Activated T-cell treated with anti-CD3 and anti-CD28 coated beads, Interleukin-2, amount 50 U/mL, for 1 hour (primary cell): ENCODE data around the gene ZNF132.
"Not testable (repeated sequence)": the region's sequence is repeated elsewhere in the genome, so short reads cannot be mapped to it uniquely, and the experiment has no call there.

Experiments
- DNase-seq: peaks from one replicate; pipeline ENCODE4 v3.0.0-alpha.2; 2020

The ZNF132 gene

DNA sequence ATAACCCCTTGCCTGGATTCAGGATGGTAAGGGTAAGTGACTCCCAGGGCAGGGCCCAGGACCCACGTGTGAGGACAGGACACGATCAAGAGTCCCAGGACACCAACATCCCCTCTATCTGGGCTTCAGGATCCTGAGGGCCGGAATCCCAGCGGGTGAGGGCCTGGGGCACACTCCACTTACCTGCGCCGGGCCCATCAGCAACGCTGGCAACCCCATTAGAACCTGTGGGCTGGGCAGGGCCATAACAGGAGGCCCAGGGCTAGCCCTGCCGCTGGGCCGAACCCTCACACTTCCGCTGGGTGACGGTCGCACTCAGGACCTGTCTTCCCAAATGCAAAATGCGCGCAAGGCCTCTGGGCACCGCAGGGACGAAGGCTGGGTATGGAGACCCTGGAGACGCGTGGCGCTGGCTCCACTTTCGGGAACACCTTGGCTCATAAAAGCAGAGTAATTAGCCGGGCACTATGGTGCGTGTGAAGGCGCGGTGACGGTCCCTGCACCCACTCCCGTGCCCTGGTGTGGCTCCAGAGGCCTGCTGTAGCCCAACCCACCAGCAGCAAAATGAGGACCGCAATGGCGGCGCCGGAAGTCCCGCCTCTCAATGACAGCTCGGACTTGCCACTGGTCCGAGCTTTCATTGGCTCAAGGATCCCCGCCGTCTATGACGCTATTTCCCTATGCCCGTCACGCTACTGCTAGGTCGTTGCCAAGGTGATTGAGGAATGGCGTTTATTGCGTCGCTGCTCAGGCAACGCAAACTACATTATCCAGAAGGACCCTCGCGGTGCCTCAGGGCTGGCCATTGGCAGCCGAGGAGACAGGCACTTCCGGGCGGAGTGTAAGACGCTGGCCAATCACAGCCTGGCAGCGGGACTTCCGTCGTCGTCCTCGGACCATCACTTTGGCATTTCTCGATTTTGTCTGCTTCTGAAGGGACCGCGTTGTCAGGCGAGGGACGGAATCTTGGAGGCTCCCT lies at the start of gene ZNF132:
Gene ZNF132, minus strand, starts transcription at position 578 of the 979 bp plus-strand sequence. Its CDS starts 332 bp downstream, at position 246.
- peak; percentile 91 for DNase-seq

DNA sequence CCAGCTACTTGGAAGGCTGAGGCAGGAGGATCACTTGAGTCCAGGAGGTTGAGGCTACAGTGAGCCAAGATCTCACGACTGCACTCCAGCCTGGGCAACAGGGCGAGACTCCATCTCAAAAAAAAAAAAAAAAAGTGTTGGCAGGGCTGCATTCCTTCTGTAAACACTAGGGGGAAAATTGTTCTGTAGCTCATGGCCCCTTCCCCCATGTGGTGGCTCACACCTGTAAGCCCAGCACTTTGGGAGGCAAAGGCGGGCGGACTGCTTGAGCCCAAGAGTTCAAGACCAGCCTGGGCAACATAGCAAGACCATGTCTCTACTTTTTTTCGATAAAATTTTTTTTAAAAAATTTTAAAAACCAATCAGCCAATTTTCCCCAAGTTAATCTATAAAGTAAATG lies 44.4 kb upstream of the ZNF132 start:
- not testable (repeated sequence) for DNase-seq

DNA sequence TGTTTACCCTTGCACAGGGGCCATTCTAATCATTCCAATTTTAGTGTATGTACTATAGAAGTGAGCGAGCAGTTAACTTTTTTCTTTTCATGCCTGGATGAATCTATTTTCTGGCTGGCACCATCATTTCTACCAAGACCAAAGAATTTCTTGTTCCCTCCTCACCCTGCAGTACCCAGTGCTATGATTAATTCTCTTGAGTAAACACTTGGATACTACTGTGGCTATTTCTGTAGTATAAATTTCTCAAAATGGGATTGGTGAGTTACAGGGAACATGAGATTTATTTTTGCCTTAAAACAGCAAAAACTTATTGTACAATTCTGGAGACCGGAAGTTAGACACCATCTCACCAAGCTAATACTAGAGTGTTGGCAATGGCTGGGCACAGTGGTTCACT lies 43.8 kb upstream of the ZNF132 start:
- DNase-seq: no peak

DNA sequence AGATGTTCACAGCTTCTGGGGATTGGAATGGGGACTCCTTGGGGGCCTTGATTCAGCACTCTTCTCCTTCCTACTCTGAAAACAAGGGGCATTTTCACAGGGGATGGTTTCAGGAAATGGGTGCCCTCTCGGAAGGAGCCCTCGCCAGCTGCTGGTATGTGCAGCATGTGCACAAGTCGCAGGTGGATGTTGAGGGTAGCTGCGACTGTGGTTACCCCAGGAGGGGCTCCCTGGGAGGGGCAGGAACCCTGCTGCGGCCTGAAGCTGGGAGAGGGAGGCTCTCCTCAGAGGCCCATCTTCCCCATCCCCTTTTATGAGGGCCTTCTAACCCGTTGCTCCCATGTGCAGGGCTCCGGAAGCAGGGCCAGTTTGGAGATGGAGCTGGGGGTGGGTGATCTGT lies 42.4 kb upstream of the ZNF132 start:
- DNase-seq: no peak

DNA sequence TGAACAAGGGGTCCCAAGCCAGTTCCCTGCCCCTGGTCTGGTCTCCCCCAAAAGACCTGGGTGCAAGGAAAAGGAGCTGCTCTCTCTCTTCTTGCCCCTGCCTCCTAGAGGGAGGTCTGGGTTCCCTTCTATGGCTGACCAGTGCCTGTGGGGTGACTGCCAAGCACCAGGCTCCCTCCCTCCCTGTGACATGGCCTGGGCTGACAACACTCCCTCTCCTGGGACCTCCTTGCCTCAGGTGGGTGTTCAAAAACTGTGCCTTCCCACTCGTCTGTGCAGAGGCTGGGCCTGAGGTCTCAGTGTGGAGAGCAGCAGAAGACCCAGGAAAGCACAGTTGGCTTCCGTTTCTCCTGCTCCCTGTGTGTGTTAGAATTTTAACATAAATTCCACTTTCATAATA lies 40.9 kb upstream of the ZNF132 start:
- DNase-seq: no peak

DNA sequence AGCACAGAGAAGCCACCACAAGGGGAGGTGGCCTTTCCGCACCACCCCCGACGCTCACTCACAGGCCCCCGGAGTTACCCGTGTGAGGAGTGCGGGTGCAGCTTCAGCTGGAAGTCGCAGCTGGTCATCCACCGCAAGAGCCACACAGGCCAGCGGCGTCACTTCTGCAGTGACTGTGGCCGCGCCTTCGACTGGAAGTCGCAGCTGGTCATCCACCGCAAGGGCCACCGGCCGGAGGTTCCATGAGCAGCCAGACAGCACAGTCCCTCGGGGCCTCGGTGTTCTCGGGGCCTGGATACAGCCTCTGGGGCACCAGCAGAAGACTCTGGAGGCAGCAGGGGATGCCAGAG lies 40.5 kb upstream of the ZNF132 start:
- DNase-seq: no peak

DNA sequence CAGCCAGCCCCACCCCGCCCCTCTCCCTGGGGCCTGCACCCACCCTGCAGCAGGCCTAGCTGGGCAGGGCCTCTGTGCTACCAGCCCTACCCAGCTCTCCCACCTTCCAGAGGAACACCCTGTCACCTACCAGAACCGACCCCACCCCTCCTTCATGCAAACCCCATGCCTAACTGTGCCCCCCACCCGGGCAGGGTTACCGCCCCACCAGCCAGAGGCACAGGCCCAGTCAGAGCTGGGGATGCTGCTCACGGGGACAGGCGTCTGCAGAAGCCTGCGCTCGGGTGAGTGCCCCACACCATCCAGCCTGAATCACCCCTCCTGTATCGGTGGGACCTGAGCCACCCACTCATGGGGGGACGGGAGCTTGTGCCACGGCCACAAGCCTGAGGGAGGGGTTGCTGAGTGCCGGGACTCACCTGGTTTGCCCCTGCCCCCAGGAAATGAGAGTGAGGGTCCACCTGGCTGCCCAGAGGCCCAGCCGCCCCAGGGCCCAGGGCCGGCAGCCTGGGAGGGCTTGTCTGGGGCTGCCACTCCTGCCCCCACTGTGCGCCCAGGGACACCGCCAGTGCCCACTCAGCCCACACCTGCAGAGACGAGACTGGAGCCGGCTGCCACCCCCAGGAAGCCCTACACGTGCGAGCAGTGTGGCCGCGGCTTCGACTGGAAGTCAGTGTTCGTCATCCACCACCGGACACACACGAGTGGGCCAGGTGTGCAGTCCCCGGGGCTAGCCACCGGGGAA lies 40.0 kb upstream of the ZNF132 start:
- DNase-seq: no peak

DNA sequence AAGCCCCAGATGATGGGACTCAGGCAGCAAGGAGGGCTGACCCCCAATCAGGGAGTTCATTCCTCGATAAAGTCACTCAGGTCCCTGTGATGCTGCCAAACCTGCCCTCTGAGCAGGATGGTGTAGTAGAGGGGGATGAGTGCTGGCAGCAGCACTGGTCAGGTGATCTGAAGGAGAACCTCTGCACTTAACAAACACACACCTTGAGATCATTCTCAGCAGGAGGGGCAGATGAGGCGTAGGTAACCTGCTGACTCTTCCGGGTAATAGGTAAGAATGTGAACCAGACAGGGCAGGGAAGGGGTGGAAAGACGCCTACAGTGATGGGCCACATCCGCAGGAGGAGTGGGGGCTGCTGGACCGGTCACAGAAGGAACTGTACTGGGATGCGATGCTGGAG lies 39.4 kb upstream of the ZNF132 start:
- no peak for DNase-seq

DNA sequence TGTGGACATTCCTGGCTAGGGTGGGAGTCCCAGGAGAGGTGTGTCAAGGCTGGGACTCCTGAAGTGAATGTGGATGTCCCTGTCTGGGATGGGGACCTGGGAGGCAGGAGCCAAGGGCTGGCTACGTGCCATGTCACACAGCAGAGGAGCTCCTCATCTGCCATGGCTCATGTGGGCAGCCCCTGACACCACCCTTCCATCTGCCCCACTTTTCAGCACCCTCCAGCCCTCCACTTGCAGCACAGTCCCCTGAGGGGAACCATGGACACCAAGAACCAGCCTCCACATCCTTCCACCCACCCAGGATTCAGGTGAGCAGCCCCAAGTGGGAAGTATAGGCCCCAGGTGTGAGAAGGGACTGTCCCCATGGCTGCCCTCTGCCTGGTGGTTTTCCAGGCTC lies 37.9 kb upstream of the ZNF132 start:
- DNase-seq: no peak

DNA sequence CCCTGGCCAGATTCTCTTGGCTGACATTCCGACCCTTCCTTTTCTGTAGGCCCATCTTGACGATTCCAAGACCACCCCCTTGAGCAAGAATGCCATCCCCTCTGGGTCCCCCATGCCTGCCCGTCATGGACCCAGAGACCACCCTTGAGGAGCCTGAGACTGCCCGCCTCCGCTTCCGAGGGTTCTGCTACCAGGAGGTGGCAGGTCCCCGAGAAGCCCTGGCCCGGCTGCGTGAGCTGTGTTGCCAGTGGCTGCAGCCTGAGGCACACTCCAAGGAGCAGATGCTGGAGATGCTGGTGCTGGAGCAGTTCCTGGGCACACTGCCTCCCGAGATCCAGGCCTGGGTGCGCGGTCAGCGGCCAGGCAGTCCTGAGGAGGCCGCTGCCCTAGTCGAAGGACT lies 37.2 kb upstream of the ZNF132 start:
- DNase-seq: no peak

DNA sequence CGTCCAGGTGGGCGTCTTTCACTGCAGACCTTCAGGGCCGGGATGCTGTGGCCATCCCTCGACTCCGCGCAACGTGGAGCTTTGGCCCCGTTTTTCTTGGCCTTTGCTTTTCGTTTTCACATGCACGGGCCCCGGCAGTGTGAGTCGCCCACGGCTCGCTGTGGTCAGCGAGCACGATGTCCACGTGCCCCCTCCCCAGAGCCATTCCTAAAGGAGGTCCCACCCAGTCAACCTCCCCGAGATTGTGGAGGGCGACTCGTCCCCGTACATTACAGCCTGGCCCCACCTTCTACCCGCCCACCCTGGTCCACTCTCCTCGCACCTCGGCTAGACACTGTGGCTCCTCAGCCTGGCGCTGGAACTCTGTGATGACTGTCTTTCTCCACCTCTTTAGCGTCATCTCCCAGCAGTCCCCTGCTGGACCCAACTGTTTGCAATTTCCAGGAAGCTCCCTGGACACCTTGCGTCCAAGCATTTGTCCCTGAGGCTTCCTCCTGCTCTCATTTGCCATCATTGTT lies 36.6 kb upstream of the ZNF132 start:
- no peak for DNase-seq

DNA sequence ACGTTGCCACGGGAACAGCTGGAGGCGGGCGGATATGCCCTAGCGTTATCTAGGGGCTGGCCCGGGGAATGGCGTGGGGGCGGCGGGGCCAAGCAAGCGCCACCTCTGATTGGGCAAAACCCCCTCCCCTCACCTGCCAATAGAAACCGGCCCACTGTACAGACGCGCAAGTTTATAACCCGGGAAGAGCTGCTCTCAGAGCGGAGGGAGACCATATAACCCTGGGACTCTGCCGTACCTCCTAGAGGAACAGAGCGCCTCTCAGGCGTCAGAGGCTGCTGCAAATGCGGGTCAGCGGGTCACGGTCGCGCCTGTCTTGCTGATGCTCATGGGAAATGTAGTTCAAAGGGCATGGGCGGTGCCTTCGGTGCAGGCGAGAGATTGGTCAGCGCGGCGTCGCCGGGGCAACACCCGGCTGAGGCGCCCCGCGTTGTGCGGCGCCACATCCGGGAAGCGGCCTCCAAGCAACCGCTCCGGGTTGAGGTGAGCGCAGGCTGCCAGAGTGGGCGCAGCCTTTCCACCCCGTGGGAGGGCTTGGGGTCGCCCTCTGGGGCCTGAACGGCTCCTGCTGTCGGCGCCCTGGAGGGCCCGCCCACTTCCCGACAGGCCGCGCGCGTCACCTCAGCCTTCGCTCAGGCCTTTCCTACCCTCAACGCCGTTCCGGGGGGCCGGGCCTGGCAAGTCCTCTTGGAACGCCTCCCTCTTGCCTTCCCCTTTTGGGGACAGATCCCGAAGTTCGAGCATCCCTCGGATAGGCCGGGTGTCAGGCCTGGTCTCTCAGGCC lies 36.0 kb upstream of the ZNF132 start, which contains the start of gene ZNF446:
Gene ZNF446, plus strand, starts transcription at position 639 of the 784 bp plus-strand sequence. CDS start 867 bp downstream, outside the sequence.
- DNase-seq: peak; percentile 94

DNA sequence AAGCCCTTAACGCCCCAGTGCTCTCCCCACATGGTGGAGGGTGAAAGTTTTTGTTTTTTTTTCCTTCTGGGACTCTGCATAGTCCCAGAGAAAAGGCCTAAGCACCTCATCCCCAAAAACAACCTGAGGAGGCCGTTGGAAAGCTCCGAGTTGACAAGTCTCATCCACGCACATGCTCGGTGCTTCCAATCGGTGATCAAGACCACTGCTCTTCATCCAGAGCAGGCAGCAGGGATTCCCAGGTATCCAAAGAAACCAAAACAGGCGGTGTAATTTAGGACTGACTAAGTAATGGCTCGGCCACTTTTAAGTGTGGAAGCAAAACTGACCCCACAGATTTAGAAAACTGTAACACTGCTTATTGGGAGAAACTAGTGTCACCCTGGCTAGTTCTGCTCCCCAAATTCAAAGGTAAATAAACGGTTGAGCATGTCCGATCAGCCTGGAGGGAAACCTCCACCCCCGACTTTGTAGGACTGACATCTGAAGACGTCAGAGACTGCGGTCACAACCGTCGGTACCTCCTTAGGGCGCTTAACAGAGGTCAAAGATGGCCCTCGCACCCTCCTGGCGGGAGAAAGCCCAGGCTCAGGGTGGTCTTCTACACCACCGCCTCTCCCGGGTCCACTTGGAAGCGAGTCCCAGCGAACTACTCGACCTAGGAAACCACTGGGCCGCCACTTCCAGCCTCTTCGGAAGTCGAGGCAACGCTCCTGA lies 35.2 kb upstream of the ZNF132 start:
- no peak for DNase-seq

DNA sequence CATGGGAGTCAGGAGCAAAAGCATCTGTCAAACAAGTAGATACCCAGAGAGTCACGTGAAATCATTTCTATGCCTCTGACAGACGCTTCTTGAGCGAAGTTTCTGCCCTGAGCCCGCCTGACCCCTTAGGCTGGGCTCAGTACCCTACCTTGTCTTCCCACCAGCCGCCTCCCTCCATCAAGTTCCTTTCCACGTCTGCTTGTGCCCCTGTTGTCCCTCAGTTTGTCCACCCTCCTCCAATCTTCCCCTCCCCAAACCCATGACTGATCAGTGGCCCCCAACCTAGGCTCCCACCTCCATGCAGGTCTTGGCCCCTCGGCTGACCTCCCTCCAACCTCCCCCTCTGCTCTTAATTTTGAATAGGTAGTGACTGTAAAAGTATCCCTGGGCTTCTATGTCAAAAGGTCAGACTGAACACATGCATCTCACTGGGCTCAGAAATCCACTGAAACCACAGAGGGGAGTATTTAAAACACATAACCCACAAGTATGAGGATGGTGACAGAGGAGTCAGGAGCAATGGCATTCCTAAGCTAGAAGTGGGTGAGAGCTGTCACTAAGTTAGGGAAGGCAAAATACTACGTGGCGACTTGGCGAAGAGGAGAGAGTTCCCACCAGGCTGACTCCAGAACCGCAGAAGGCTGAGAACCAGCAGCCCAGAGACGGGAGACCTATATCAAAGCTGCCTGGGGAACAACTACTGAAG lies 34.5 kb upstream of the ZNF132 start:
- no peak for DNase-seq

DNA sequence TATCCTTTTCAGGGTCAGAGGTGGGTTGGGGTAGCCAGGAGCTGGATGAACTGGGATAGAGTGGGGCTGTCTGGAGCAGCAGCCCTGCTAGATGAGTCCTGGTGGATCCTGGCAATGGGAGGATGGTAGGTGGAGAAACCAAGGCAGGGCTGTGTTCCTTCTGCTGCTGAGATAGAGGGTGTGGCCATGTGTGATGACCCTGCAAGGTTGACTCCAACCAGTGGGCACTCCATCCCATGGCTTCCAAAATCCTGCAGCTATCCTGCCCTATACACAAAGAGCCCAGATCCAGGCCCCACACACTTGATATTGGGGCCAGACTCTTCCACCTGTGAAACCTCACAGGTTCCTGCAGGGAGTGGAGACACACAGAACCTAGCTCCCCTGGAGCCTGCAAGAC lies 33.8 kb upstream of the ZNF132 start:
- DNase-seq: no peak

DNA sequence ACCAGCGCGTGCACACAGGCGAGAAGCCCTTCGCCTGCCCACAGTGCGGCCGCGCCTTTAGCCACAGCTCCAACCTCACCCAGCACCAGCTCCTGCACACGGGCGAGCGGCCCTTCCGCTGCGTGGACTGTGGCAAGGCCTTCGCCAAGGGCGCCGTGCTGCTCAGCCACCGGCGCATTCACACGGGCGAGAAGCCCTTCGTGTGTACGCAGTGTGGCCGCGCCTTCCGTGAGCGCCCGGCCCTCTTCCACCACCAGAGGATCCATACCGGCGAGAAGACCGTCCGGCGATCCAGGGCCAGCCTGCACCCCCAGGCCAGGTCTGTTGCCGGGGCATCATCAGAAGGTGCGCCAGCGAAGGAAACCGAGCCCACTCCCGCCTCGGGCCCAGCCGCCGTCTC lies 31.8 kb upstream of the ZNF132 start:
- DNase-seq: no peak

DNA sequence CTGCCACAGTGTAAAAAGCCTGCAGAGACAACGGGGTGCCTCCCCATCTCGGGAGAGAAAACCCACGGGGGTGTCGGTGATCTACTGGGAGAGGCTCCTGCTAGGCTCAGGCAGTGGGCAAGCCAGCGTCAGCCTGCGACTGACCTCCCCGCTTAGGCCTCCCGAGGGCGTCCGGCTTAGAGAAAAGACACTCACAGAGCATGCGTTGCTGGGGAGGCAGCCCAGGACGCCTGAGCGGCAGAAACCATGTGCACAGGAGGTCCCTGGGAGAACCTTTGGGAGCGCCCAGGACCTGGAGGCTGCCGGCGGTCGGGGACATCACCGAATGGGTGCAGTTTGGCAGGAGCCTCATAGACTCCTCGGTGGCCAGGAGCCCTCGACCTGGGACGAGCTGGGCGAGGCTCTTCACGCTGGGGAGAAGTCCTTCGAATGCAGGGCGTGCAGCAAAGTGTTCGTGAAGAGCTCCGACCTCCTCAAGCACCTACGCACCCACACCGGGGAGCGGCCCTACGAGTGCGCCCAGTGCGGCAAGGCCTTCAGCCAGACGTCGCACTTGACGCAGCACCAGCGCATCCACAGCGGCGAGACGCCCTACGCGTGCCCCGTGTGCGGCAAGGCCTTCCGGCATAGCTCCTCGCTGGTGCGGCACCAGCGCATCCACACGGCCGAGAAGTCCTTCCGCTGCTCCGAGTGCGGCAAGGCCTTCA lies 31.0 kb upstream of the ZNF132 start:
- not testable (repeated sequence) for DNase-seq

DNA sequence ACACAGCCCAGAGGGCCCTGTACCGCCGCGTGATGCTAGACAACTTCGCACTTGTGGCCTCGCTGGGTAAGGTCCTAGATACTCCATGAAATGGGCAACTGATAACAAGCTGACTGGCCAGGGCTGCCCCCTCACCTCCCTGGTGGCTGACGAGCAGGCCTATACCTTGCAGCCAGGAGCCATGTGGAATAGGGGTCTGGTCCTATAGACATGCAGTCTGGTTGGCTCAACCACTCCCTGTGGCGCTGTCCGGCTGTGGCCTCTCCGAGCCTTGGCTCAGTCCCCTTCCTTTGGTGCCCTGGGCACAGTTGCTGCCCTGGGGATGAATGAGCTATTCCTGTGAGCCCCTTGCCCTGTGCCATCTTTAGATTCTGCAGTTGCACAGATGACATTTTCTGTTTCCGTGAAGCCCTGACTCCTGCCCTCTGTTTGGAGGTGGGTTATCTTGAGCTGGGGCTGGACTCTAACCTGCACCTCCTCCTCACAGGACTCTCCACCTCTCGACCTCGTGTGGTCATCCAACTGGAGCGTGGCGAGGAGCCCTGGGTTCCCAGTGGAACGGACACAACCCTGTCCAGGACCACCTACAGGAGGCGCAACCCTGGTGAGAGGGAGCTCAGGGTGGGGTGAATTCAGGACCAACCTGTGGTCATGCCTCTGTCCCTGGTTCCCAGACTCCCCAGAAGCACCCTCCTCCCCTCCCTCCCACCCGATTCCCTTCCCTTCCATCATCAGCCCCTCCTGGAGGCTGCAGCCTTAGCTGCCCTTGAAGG lies 29.5 kb upstream of the ZNF132 start:
- DNase-seq: no peak

DNA sequence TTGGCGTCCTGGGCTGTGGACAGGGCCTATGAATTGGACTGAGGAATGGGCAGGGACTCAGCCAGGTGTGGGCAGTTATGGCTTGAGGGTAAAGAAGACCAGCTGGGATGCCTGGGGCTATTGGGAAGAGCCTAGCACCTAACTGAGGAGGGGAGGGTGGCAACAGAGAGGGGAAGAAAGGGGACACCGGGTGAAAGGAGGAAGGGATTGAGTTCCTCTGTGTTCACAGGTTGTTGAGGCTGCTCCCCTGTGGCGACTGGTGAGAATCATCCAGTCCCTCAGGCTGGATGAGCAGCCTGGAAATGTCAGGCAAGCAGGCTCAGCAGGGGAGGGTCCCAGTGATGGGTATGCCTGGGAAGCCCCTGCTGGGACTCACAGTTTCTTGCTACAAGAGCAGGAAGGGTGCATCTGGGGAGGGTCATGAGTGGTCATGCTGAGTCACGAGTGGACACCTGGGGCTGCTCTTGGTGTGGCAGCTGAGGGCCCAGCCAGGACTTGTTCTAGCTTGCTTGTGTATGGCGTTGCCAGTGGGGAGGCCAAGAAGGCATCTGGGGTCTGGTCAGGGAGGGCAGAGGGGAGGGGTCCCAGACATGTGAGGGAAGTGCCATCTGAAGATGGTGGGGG lies 28.4 kb upstream of the ZNF132 start:
- DNase-seq: no peak
